Epithelial cell of proximal tubule (primary cell): ENCODE measurements around the gene ASB13. TPM values are rescaled to one million over a fixed set of nuclear protein-coding genes. Genes with fewer than 3 reads are reported as not detected.
A peak's percentile ranks its signal among the peaks of the same experiment; 100 is the strongest.

ENCODE experiments used
- DNase-seq: peaks from one replicate; pipeline ENCODE4 v3.0.0-alpha.2; 2011; ENCODE audit warnings: low read depth
- H3K4me3 ChIP-seq: 2 replicates; pipeline ENCODE4 v1.5.1; 2011; ENCODE audit warnings: low read depth, mild to moderate bottlenecking, low read length
- total RNA-seq: library from RNA; depleted of rRNA; stranded (reverse); fragments of >200 nt; gene quantifications from 2 replicates; pipeline ENCODE4 v1.2.3, GENCODE V29; 2015
- TF ChIP-seq, protein P1 (sequence below): conservative IDR thresholded peaks from 2 replicates; pipeline ENCODE4 v1.5.1; 2012; ENCODE audit warnings: low read depth, mild to moderate bottlenecking, low read length

The ASB13 gene, protein sequence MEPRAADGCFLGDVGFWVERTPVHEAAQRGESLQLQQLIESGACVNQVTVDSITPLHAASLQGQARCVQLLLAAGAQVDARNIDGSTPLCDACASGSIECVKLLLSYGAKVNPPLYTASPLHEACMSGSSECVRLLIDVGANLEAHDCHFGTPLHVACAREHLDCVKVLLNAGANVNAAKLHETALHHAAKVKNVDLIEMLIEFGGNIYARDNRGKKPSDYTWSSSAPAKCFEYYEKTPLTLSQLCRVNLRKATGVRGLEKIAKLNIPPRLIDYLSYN
- total RNA-seq = 12.3 and 12.8 TPM in 2 replicates

DNA sequence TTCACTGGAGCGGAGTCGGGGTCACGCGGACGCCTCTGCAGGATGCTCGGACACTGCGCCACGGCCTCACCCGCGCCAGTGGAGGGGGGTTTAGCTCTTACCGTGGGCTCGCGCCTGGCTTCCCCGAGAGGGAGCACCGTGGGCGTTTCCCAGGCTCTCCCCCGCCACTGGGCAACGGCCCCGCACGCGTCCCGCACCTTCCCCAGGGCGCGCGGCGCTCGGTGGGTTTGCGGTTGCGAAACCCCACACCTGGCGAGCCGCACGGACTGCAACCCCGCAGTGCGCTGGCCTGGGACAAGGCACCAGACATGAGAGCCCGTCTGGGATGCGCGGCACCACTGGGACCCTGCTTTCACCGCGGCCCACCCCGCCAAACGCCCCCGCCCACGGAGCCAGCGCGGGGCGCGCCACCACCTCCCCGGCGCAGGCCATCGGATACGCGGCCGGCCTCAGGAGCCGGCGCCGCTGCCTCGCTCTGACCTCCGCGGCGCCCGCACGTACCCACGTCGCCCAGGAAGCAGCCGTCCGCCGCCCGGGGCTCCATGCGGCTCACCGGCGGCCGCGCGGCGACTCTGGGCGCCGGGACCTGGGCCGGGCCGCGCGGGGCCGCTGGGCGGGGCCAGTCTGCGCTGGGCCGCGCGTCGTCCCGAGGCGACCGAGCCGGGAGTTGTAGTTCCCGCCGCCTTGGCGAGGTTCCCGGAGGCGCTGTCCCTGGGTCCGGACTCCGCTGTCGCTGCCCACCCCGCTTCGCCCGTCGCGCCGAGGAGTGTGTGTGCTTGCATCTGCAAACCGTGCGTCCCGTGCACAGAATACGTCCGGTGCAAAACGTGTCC, at the start of gene ASB13:
Gene ASB13, minus strand, starts transcription at position 588 of the 833 bp plus-strand sequence. Its CDS starts 44 bp downstream, at position 544.
- TF ChIP-seq, protein P1, sequence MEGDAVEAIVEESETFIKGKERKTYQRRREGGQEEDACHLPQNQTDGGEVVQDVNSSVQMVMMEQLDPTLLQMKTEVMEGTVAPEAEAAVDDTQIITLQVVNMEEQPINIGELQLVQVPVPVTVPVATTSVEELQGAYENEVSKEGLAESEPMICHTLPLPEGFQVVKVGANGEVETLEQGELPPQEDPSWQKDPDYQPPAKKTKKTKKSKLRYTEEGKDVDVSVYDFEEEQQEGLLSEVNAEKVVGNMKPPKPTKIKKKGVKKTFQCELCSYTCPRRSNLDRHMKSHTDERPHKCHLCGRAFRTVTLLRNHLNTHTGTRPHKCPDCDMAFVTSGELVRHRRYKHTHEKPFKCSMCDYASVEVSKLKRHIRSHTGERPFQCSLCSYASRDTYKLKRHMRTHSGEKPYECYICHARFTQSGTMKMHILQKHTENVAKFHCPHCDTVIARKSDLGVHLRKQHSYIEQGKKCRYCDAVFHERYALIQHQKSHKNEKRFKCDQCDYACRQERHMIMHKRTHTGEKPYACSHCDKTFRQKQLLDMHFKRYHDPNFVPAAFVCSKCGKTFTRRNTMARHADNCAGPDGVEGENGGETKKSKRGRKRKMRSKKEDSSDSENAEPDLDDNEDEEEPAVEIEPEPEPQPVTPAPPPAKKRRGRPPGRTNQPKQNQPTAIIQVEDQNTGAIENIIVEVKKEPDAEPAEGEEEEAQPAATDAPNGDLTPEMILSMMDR = no peak
- peak within 1 kb of the TSS; percentile 88 for H3K4me3 ChIP-seq
- no peak for DNase-seq

DNA sequence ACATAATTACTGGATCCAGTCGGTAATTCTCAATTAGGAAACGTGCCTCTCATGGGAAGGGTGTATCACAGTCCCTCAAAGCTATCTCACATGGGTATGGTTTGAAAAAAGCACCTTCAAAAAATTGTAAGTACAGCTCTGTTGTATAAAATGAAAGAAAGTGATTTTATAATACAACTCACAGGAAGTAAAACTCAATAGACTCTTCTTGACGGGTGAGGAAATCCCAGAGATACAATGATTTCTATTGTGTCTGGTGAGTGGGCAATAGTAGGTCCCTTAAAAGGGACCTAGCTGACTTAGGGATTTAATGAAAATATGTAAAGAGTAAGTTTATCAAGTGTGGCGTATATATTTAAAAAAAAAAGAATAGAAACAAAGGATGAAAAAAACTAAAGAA, 45.2 kb upstream of the ASB13 start:
- DNase-seq = no peak
- TF ChIP-seq, protein P1 = no peak
- no peak overlapping the region for H3K4me3 ChIP-seq

DNA sequence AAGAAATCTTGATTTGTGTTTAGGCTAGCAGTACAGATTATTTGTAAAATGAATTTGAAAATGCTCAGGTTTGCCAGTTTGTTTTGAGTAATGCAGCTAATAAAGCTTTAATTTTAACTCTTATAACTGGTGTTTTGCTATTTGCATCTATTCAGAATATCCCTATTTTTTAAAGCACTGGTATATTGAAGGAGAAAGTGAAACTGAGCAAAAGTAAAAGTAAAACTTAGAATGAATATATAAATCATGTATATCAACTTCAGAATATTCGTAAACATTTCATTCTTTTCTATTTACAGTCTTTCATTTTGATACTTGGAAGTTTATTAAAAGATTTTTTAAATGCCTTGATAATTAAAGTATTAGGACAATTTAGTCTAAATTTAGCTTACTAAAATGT, 44.5 kb upstream of the ASB13 start:
- no peak overlapping the region for H3K4me3 ChIP-seq

DNA sequence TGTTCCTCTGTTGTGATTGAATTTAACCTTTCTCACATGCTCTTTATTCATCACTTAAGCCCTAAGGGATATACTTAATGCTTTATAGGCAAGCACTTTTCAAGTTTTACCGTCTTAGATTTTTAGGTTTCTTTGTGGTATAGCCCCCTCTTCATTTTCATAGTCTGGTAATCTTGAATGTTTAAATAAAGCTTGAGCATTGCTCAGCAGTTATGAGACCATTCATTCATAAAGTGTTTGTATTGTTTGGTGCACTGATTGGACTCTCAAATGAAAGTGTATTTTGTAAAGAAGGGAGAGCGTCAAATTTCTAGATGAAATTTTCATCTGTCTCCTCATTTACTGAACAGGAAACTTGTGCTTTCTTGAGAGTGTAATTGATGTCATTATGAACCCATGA, 43.5 kb upstream of the ASB13 start:
- TF ChIP-seq, protein P1 = no peak
- no peak for DNase-seq
- H3K4me3 ChIP-seq = no peak overlapping the region

More for the DNA sequence above, 44.5 kb upstream of the ASB13 start:
- DNase-seq = no peak
- TF ChIP-seq, protein P1 = no peak

DNA sequence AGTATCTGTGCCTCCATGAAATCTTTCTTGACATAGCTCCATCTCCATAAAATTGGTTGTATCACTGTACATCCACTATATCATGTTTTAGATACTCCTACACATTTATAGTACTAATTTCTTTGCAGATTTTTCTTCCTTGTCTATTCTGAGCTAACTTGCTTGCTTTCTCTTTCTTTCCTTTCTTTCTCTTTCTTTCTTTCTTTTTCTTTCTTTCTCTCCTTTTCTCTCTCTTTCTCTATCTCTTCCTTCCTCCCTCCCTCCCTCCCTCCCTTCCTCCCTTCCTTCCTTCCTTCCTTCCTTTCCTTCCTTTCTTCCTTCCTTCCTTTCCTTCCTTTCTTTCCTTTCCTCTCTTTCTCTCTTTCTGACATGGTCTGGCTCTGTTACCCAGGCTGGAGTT, 42.0 kb upstream of the ASB13 start:
- DNase-seq = no peak
- no peak overlapping the region for H3K4me3 ChIP-seq
- TF ChIP-seq, protein P1 = no peak

DNA sequence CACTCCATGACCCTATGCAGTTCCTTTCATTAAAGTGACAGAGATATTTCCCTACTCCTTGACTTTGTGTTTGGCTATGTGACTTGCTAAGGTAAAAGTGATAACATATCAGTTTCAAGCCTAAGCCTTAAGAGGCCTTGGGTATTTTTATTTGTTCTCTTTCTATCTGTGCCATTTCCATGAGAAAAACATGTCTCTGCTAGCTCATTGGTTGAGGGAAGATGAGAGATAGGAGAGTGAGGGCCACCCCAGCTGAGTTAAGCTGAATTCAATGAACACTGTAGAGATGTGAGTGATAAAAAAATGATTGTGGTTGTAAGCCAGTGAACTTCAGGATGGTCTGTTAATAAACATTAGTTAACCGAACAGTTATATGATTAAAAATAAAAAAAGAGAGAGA, 31.7 kb upstream of the ASB13 start:
- DNase-seq = no peak
- TF ChIP-seq, protein P1 = no peak
- no peak overlapping the region for H3K4me3 ChIP-seq
